Kidney epithelial cell (primary cell): ENCODE measurements around the gene ACADM. TPM values are rescaled to one million over a fixed set of nuclear protein-coding genes. Genes with fewer than 3 reads are reported as not detected.

Experiments
- DNase-seq: peaks from one replicate; pipeline ENCODE4 v3.0.0-alpha.2; 2010; ENCODE audit warnings: low read depth
- H3K27me3 ChIP-seq: 2 replicates; pipeline ENCODE4 v1.6.0; 2011; ENCODE audit warnings: low read length; ENCODE audit not compliant: control insufficient read depth, insufficient read depth
- H3K36me3 ChIP-seq: 2 replicates; pipeline ENCODE4 v1.5.1; 2011; ENCODE audit warnings: low read length; ENCODE audit not compliant: control insufficient read depth, insufficient read depth
- H3K4me3 ChIP-seq: 2 replicates; pipeline ENCODE4 v1.5.1; 2011; ENCODE audit warnings: low read depth, mild to moderate bottlenecking, control low read depth, low read length
- CTCF ChIP-seq: IDR thresholded peaks from 2 replicates; pipeline ENCODE4 v1.5.1; 2011; ENCODE audit warnings: mild to moderate bottlenecking, moderate library complexity, low read length, control low read depth, inconsistent platforms; ENCODE audit not compliant: insufficient read depth, poor library complexity, severe bottlenecking
- total RNA-seq: library from RNA; depleted of rRNA; stranded (reverse); fragments of >200 nt; gene quantifications from 2 replicates; pipeline ENCODE4 v1.2.3, GENCODE V29; 2015

Gene ACADM
- total RNA-seq, 1 donor from 2014 or later, result 29.6 TPM

GRCh38 chr1:75785320-75785982 lies 60.9 kb downstream of the ACADM start:
- H3K36me3 ChIP-seq, result no peaks in the 10 kb centered on the region
- DNase-seq, result no peak
- no peak for TF ChIP-seq CTCF
- peak overlapping the region; percentile 68 for H3K4me3 ChIP-seq
- H3K27me3 ChIP-seq, result no peaks in the 10 kb centered on the region

GRCh38 chr1:75785983-75786853 lies 61.7 kb downstream of the ACADM start, which contains the start of gene RABGGTB:
Gene RABGGTB, plus strand, starts transcription at chr1:75786256. Its CDS starts 16 bp downstream, at chr1:75786272.
- H3K36me3 ChIP-seq, result no peaks in the 10 kb centered on the region
- no peaks in the 10 kb centered on the region for H3K27me3 ChIP-seq
- peak within 1 kb of the TSS; percentile 68 for H3K4me3 ChIP-seq
- peak; percentile 80 for DNase-seq
- TF ChIP-seq CTCF, result no peak

GRCh38 chr1:75786901-75787493 lies 62.5 kb downstream of the ACADM start:
- TF ChIP-seq CTCF, result no peak
- Histone ChIP-seq H3K4me3 (peak overlapping the region; percentile 68), H3K36me3 (no peaks in the 10 kb centered on the region), H3K27me3 (no peaks in the 10 kb centered on the region)
- DNase-seq, result no peak

GRCh38 chr1:75787524-75787923 lies 63.0 kb downstream of the ACADM start:
- DNase-seq, result no peak
- Histone ChIP-seq H3K36me3 (no peaks in the 10 kb centered on the region), H3K4me3 (peak overlapping the region; percentile 68), H3K27me3 (no peaks in the 10 kb centered on the region)
- TF ChIP-seq CTCF, result no peak

- no peak overlapping the region for H3K4me3 ChIP-seq
- TF ChIP-seq CTCF, result no peak
- H3K27me3 ChIP-seq, result no peaks in the 10 kb centered on the region
- no peak for DNase-seq
- H3K36me3 ChIP-seq, result peaks cover 2% of the 10 kb centered on the region
These were observed 65.5 kb downstream of the ACADM start for GRCh38 chr1:75789988-75790387.
